ENCODE measurements around the gene TNIK. TPM values are rescaled to one million over a fixed set of nuclear protein-coding genes. Genes with fewer than 3 reads are reported as not detected.

TNIK gene
- total and polyA plus RNA-seq, 10 of the 15 experiments (the other 5 are each of a cell fraction or from before 2014, with no cell fraction given) = 13.9 to 74.3 (median 48.2) TPM

DNA sequence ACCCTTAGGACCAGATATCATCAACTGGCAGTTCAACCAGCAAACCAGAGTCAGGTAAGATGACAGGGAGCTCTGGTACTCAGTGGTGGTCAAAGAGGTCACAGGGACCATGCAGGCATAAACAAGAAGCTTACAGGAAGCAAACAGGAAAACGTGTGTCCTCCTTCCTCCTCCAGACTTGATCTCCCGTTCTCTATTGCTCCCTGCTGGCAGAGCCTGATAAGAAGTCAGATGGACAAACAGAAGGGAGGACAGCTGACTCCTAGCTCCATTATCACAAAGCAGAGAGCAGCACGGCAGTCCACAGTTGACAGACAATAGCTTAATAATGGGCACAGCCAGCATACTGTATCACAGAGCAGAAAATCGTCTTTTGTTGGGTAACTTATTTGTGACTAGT lies 277.2 kb downstream of the TNIK start:
- intact Hi-C loops (cut with micrococcal nuclease; ENCODE audit: unreplicated experiment) = loop anchor here (10.0 kb wide), 2 partner anchors 72 to 652 kb away; no protein-coding TSS in a partner anchor
- ChIA-PET RAD21 (ENCODE audit: unreplicated experiment) (interaction anchor here (0.8 kb wide), 1 partner anchor 383 kb away, joined by 3 read pairs; no protein-coding TSS in a partner anchor), SMC1A (ENCODE audit: uncharacterized antibody, unreplicated experiment) (interaction anchor here (0.7 to 2.0 kb wide), 7 partner anchors 10 to 271 kb away, joined by 3 to 6 read pairs (median 4); no protein-coding TSS in a partner anchor), POLR2A (interaction anchor here (0.7 kb wide), 2 partner anchors 157 to 278 kb away, joined by 3 to 8 read pairs; no protein-coding TSS in a partner anchor), CTCF (interaction anchor here (0.5 to 2.2 kb wide), 4 partner anchors 20 to 951 kb away, joined by 3 to 9 read pairs (median 3); no protein-coding TSS in a partner anchor)
- no peaks in the 10 kb centered on the region for H3K27me3 ChIP-seq (replicated peaks in 1 of 2; ENCODE audit: control insufficient read depth in 2 of 2, insufficient read depth in 2 of 2, low read length in 1 of 2)
- H3K79me2 ChIP-seq (ENCODE audit: control insufficient read depth, insufficient read depth, low read length) = peaks cover 13% of the 10 kb centered on the region
- FAIRE-seq = no peak
- H3K4me3 ChIP-seq = no peak overlapping the region
- peaks cover 31% of the 10 kb centered on the region for H3K4me1 ChIP-seq (ENCODE audit: control insufficient read depth, insufficient read depth, low read length)
- no peak overlapping the region for H3K27ac ChIP-seq (ENCODE audit: control insufficient read depth, insufficient read depth)
- 86% methylated on average over 4 of the region's 4 CpGs for WGBS (ENCODE audit: insufficient coverage, insufficient replicate concordance, low lambda C conversion rate, missing lambda C conversion rate)
- H3K9me3 ChIP-seq (replicated peaks; ENCODE audit: control insufficient read depth, insufficient read depth, low read length) = no peaks in the 10 kb centered on the region; the same call in 2 of the 3 replicates
- DNase-seq (ENCODE audit: low read depth, low spot score) = no peak
- H2AFZ ChIP-seq (ENCODE audit: control insufficient read depth, low read depth, low read length) = no peak overlapping the region
- H3K36me3 ChIP-seq (ENCODE audit: control insufficient read depth in 2 of 2, insufficient read depth in 2 of 2, low read length in 1 of 2) = peaks cover 7 to 26% of the 10 kb centered on the region in 2 experiments; a peak in 3 of 4 replicates
- in situ Hi-C loops (cut with MboI) = no loop called here
- no peaks in the 10 kb centered on the region for H4K20me1 ChIP-seq (ENCODE audit: control insufficient read depth, insufficient read depth)
- no peak overlapping the region for H3K9ac ChIP-seq (ENCODE audit: control insufficient read depth, insufficient read depth, low read length)
- BruUV-seq (replicated peaks) = no TSS peak
- ATAC-seq = no peak
- H3K4me2 ChIP-seq (ENCODE audit: control insufficient read depth, insufficient read depth) = no peak overlapping the region
- TF ChIP-seq SMAD5 (IDR thresholded peaks at IDR 0.05; ENCODE audit: low read depth) = no peak
- TF ChIP-seq EGR1 (IDR thresholded peaks at IDR 0.05; ENCODE audit: borderline replicate concordance in 1 of 2, low read depth in 2 of 2, low read length in 2 of 2) = no peak
- TF ChIP-seq NFYA (IDR thresholded peaks at IDR 0.05; ENCODE audit: borderline replicate concordance, low read depth, low read length) = no peak
- TF ChIP-seq MTA3 (IDR thresholded peaks at IDR 0.05; ENCODE audit: borderline replicate concordance, low read length) = no peak
- TF ChIP-seq, protein P1, sequence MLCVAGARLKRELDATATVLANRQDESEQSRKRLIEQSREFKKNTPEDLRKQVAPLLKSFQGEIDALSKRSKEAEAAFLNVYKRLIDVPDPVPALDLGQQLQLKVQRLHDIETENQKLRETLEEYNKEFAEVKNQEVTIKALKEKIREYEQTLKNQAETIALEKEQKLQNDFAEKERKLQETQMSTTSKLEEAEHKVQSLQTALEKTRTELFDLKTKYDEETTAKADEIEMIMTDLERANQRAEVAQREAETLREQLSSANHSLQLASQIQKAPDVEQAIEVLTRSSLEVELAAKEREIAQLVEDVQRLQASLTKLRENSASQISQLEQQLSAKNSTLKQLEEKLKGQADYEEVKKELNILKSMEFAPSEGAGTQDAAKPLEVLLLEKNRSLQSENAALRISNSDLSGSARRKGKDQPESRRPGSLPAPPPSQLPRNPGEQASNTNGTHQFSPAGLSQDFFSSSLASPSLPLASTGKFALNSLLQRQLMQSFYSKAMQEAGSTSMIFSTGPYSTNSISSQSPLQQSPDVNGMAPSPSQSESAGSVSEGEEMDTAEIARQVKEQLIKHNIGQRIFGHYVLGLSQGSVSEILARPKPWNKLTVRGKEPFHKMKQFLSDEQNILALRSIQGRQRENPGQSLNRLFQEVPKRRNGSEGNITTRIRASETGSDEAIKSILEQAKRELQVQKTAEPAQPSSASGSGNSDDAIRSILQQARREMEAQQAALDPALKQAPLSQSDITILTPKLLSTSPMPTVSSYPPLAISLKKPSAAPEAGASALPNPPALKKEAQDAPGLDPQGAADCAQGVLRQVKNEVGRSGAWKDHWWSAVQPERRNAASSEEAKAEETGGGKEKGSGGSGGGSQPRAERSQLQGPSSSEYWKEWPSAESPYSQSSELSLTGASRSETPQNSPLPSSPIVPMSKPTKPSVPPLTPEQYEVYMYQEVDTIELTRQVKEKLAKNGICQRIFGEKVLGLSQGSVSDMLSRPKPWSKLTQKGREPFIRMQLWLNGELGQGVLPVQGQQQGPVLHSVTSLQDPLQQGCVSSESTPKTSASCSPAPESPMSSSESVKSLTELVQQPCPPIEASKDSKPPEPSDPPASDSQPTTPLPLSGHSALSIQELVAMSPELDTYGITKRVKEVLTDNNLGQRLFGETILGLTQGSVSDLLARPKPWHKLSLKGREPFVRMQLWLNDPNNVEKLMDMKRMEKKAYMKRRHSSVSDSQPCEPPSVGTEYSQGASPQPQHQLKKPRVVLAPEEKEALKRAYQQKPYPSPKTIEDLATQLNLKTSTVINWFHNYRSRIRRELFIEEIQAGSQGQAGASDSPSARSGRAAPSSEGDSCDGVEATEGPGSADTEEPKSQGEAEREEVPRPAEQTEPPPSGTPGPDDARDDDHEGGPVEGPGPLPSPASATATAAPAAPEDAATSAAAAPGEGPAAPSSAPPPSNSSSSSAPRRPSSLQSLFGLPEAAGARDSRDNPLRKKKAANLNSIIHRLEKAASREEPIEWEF (IDR thresholded peaks at IDR 0.05; ENCODE audit: insufficient replicate concordance, low read depth, low read length) = no peak
- no peak for TF ChIP-seq SUPT20H (IDR thresholded peaks at IDR 0.05; ENCODE audit: borderline replicate concordance, control insufficient read depth, low read depth, low read length)
- no peak for TF ChIP-seq HDAC2 (IDR thresholded peaks at IDR 0.05)
- TF ChIP-seq STAT1 (conservative IDR thresholded peaks at IDR 0.05) = no peak
- no peak for TF ChIP-seq HDAC6 (IDR thresholded peaks at IDR 0.05; ENCODE audit: unreplicated experiment)
- no peak for TF ChIP-seq IKZF2 (IDR thresholded peaks at IDR 0.05)
- TF ChIP-seq SIN3A (IDR thresholded peaks at IDR 0.05; ENCODE audit: low read depth, low read length) = no peak
- TF ChIP-seq, protein P2, sequence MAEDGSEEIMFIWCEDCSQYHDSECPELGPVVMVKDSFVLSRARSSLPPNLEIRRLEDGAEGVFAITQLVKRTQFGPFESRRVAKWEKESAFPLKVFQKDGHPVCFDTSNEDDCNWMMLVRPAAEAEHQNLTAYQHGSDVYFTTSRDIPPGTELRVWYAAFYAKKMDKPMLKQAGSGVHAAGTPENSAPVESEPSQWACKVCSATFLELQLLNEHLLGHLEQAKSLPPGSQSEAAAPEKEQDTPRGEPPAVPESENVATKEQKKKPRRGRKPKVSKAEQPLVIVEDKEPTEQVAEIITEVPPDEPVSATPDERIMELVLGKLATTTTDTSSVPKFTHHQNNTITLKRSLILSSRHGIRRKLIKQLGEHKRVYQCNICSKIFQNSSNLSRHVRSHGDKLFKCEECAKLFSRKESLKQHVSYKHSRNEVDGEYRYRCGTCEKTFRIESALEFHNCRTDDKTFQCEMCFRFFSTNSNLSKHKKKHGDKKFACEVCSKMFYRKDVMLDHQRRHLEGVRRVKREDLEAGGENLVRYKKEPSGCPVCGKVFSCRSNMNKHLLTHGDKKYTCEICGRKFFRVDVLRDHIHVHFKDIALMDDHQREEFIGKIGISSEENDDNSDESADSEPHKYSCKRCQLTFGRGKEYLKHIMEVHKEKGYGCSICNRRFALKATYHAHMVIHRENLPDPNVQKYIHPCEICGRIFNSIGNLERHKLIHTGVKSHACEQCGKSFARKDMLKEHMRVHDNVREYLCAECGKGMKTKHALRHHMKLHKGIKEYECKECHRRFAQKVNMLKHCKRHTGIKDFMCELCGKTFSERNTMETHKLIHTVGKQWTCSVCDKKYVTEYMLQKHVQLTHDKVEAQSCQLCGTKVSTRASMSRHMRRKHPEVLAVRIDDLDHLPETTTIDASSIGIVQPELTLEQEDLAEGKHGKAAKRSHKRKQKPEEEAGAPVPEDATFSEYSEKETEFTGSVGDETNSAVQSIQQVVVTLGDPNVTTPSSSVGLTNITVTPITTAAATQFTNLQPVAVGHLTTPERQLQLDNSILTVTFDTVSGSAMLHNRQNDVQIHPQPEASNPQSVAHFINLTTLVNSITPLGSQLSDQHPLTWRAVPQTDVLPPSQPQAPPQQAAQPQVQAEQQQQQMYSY (CRISPR knock-in tag; IDR thresholded peaks at IDR 0.05) = no peak

Measured in GM12878 (cell line).